Stimulated activated CD8-positive, alpha-beta memory T cell treated with anti-CD3 and anti-CD28 coated beads, Interleukin-7, amount 100 ng/mL, for 1 hour (primary cell): ENCODE measurements around the gene ZNF500.
"Not testable (repeated sequence)": the region's sequence is repeated elsewhere in the genome, so short reads cannot be mapped to it uniquely, and the experiment has no call there.

Experiments used
- DNase-seq, 2 donors: peaks; one replicate each; pipeline ENCODE4 v3.0.0-alpha.2; 2020; ENCODE audit warnings: low read depth in 2 of 2

Gene ZNF500

GRCh38 chr16:4745274-4745569 lies 21.7 kb downstream of the ZNF500 start:
- no peak for DNase-seq

- no peak for DNase-seq
These were observed 22.2 kb downstream of the ZNF500 start for GRCh38 chr16:4744555-4745273.

GRCh38 chr16:4743226-4743878 lies 23.6 kb downstream of the ZNF500 start:
- DNase-seq: no peak

GRCh38 chr16:4738370-4738769 lies 28.6 kb downstream of the ZNF500 start:
- DNase-seq: not testable (repeated sequence)

- DNase-seq: no peak
These were observed 29.4 kb downstream of the ZNF500 start for GRCh38 chr16:4737545-4737944.

GRCh38 chr16:4736546-4736945 lies 30.4 kb downstream of the ZNF500 start:
- no peak for DNase-seq

- DNase-seq: peak; percentile 88 to 93
These were observed 32.0 kb downstream of the ZNF500 start for GRCh38 chr16:4734730-4735535.

- peak; percentile 52 to 61 for DNase-seq
These were observed 32.8 kb downstream of the ZNF500 start, which contains the start of the genes ANKS3 and DNAAF8 for GRCh38 chr16:4734063-4734729. ANKS3 (minus strand) TSS chr16:4734271; CDS start chr16:4730149, 4,122 bp downstream. DNAAF8 (plus strand) TSS chr16:4734537; CDS start chr16:4736515, 1,978 bp downstream.

GRCh38 chr16:4733747-4734062 lies 33.3 kb downstream of the ZNF500 start:
- DNase-seq: no peak

GRCh38 chr16:4733211-4733742 lies 33.7 kb downstream of the ZNF500 start:
- no peak for DNase-seq

GRCh38 chr16:4729876-4730275 lies 37.1 kb downstream of the ZNF500 start:
- no peak for DNase-seq

- DNase-seq: no peak
These were observed 38.3 kb downstream of the ZNF500 start for GRCh38 chr16:4728676-4729075.

- DNase-seq: no peak
These were observed 40.3 kb downstream of the ZNF500 start for GRCh38 chr16:4726616-4727015.

- no peak for DNase-seq
These were observed 42.2 kb downstream of the ZNF500 start for GRCh38 chr16:4724661-4725270.

GRCh38 chr16:4723071-4723767 lies 43.7 kb downstream of the ZNF500 start:
- no peak for DNase-seq

- no peak for DNase-seq
These were observed 48.5 kb downstream of the ZNF500 start for GRCh38 chr16:4718466-4718865.

GRCh38 chr16:4714996-4715395 lies 52.0 kb downstream of the ZNF500 start:
- no peak for DNase-seq

- no peak for DNase-seq
These were observed 53.1 kb downstream of the ZNF500 start for GRCh38 chr16:4713663-4714501.

- no peak for DNase-seq
These were observed 57.5 kb downstream of the ZNF500 start for GRCh38 chr16:4709481-4709880.

GRCh38 chr16:4706871-4707270 lies 60.1 kb downstream of the ZNF500 start:
- no peak for DNase-seq
